GM19023 (cell line): ENCODE measurements around the gene KCNJ9.
A peak's percentile ranks its signal among the peaks of the same experiment; 100 is the strongest.
"Not testable (repeated sequence)": the region's sequence is repeated elsewhere in the genome, so short reads cannot be mapped to it uniquely, and the experiment has no call there.

Source experiments
- ATAC-seq: cut with Tn5 transposase; IDR thresholded peaks from one replicate; pipeline ENCODE4 v1.9.1; 2021; ENCODE audit warnings: mild to moderate bottlenecking, moderate library complexity; ENCODE audit not compliant: unreplicated experiment

The KCNJ9 gene

GRCh38 chr1:160081261-160081936, at the start of gene KCNJ9:
Gene KCNJ9, plus strand, starts transcription at chr1:160081538. Its CDS starts 2,493 bp downstream, at chr1:160084031.
- no peak for ATAC-seq

DNA sequence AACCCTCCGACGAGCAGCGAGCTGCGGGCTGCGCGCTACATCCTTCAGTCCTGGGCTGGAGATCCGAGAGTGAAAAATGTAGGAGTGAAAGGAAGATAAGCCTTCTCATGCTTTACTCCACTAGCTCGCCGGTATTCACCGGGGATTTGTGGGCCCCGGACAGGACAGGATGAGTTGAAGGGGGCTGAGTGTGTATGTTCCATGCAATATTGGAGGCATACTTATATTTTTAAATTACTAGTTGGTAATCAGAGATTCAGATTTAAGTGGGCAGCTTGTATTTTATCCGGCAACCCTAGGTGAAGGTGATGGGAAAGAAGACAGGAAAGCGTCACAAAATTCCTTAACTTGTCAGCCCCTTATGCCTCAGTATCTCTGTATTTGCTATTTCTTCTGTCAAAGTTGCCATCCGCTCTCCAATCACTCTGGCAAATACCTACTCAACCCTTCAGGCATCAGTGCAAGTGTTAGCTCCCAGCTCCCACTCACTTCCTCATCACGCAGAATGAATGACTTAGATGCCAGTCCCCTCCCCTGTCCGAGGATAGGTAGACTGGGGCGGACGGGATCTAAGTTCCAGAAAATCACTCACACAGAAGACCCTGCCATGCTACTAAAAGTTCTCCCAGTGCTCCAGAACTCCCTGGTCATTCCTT, 49.0 kb upstream of the KCNJ9 start:
- peak; percentile 29 for ATAC-seq

- ATAC-seq: no peak
These were observed 40.9 kb upstream of the KCNJ9 start for GRCh38 chr1:160040476-160040875.

DNA sequence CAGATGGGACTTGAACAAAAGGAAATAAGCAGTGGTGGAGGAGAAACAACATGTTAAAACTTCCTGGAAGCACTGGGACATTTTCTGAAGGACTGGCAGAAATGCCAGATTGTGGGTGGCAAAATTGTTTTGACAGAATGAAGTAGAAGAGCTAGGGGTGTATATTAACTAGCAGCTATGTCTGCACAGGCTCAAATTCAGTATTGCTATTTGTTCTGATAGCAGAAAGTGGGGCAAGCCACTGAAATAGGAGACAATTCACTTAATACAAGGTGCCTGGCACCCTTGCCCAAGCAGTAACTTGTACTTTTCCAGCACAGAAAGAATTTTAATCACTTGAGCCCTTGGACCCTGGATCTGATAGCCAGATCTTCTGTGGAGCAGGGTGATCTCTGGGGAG, 37.8 kb upstream of the KCNJ9 start:
- ATAC-seq: no peak

GRCh38 chr1:160045653-160046052, 35.7 kb upstream of the KCNJ9 start:
- ATAC-seq: no peak

GRCh38 chr1:160046494-160047110, 34.7 kb upstream of the KCNJ9 start:
- peak; percentile 75 for ATAC-seq

- peak; percentile 46 for ATAC-seq
These were observed 34.0 kb upstream of the KCNJ9 start for GRCh38 chr1:160047111-160047991.

GRCh38 chr1:160048335-160048734, 33.0 kb upstream of the KCNJ9 start:
- no peak for ATAC-seq

DNA sequence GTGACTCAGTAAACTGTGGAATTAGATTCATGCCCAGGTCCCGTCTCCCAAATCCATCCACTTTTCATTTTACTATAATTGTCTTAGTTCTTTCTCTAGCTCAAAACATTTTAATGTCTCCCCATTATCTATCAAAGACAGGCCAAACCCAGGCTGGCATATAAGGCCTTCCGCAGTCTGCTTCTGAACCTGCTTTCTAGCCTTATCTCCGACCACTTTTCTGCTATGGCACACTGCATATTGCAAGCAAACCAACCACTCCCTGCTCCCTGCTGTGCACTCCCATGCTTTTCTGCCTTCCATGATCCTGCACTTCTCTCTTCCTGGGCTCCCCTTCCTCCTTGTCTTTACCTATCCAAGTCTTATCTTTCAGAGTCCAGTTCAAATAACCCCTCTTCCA, 32.2 kb upstream of the KCNJ9 start:
- no peak for ATAC-seq

- ATAC-seq: not testable (repeated sequence)
These were observed 31.2 kb upstream of the KCNJ9 start for GRCh38 chr1:160050182-160050581.

DNA sequence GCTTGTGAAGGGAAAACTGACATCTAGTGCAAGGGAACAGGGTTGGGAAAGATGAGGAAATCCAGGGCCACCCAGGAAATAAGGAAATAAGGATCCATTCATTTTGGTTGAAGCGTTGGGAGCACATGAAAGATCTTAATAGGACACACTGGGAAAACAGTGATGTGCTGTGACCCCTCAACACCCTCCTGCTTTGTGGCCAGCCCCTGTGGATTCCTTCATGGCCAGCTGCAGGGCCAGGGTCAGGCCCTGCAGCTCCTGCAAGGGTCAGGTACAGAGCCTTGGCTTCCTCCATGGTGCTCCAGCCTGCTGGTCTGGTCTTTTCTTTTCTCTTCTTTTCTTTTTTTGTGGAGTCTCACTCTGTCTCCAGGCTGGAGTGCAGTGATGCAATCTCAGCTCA, 30.7 kb upstream of the KCNJ9 start:
- no peak for ATAC-seq

GRCh38 chr1:160052936-160053335, 28.4 kb upstream of the KCNJ9 start:
- ATAC-seq: no peak

GRCh38 chr1:160053548-160054365, 27.6 kb upstream of the KCNJ9 start:
- ATAC-seq: no peak

DNA sequence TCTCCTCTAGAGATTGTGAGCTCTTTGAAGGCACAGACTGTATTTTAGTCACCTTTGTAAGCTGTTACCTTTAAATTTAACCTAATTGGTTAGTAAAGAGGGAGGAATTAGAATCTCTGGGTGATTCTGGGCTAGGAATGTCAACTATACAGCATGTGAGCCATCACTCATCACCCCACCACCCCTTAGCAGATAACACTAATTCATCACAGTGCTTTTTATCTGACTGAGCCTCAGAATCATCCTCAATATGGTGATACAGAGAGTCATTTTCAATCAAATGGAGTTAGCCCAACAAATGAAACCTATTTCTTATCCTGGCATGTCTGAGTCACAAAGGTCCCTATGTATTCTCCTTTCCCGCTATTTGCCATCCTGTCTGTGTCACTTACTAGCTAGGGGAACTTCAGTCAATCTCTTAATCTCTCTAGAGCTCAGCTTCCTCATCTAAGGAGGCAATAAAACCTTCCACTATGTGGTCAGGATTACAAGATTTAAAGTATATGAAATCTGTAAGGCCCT, 24.6 kb upstream of the KCNJ9 start:
- ATAC-seq: no peak

GRCh38 chr1:160058087-160058486, 23.3 kb upstream of the KCNJ9 start:
- no peak for ATAC-seq

DNA sequence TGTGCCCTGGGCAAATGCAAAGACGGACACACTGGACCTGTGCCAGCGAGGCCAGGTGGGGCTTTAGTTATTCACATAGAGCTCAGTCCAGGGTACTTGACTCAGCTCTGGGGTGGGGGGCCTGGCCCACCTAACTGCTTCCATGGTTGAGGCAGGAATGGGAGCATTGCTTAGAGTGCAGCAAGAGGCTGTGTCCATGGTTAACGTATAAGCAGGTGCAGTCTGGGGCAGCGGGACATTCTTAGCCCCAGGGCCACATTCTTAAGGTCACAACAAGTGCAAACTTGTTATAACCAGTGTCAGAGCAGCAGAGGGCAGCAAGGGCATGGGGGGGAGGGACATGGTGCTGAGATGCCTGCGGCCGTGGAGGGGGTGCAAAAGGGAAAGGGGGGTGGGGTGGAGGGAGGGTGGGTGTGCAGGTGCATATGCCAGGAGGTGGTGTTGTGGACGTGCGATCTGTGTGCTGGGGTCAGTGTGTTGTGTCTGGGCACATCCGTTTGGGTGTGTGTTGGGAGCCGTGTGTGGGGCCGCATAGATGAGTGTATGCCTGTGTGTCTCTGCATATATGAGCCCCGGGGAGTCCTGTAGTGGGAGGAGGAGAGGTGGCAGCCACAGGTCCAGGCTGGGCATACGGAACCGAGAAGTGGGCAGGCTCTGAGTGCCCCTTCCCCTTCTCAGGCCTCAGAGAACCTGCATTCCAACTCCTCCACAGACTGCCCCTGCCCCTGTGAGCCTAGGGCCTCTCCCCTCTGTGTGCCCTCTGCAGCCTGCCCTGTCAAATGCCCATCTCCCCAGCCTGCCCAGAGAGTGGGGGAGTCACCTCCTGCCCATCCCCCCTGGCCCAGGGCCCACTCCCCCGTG, 19.7 kb upstream of the KCNJ9 start:
- ATAC-seq: no peak

DNA sequence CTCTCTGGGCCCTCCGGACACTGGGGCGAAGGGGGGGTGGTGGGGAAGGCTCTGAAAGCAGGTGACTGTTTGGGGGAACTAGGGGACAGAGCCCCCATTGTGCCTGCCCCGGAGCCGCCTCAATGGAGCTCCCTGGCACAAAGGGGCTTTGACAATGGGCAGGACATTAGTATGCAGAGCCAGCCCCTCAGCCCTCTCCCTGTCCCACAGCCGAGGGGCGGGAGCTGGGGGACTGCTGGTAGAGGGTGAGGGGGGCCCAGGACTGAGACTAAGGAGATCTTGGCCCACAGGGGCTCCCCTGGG, 19.2 kb upstream of the KCNJ9 start:
- no peak for ATAC-seq

GRCh38 chr1:160063176-160063575, 18.2 kb upstream of the KCNJ9 start:
- ATAC-seq: no peak

GRCh38 chr1:160064164-160064563, 17.2 kb upstream of the KCNJ9 start:
- no peak for ATAC-seq
